GM18499 (cell line): Measurements from ENCODE around the gene KCNN3.

Experiments used
- ATAC-seq: cut with Tn5 transposase; IDR thresholded peaks from one replicate; pipeline ENCODE4 v1.9.1; 2021; ENCODE audit warnings: moderate number of reproducible peaks; ENCODE audit not compliant: insufficient read depth, unreplicated experiment

Gene KCNN3

DNA sequence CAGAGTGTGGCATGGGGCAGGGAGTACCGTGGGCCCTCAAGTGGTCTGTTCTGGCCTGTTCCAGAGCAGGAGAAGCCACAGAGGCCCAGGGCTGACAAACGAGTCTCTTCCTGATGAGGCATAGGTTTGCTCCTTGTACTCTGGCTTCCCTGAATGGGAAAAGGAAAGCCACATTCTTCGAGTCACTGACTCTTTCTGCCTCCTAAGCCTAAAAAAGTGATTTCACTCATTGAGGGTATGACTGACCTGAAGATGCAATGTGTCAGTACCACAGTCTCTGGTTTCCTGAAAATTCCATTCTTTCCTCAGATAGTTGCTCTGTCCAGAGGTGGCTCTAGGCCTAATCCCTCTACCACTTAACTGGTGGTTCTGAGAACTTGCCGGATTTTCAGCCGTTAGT is 92.3 kb downstream of the KCNN3 start:
- ATAC-seq = no peak

DNA sequence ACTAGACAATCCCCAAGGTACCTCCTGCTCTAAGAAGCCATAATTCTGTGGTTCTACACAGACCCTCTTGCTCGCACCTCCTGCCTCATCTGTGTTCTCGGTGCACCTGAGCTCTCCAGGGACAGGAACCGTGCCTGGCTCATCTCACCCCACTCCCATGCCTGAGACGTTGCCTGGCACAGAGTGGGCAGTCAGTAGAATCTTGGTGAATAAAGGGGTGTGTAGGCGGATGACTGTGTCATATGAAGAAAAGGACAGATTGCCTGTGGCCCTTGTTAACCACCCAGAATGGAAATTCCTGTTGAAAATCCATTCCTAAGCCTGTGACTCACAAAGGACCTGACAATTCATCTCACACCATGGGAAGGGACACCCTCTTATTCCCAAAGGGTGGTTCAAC is 92.9 kb downstream of the KCNN3 start:
- ATAC-seq = no peak

DNA sequence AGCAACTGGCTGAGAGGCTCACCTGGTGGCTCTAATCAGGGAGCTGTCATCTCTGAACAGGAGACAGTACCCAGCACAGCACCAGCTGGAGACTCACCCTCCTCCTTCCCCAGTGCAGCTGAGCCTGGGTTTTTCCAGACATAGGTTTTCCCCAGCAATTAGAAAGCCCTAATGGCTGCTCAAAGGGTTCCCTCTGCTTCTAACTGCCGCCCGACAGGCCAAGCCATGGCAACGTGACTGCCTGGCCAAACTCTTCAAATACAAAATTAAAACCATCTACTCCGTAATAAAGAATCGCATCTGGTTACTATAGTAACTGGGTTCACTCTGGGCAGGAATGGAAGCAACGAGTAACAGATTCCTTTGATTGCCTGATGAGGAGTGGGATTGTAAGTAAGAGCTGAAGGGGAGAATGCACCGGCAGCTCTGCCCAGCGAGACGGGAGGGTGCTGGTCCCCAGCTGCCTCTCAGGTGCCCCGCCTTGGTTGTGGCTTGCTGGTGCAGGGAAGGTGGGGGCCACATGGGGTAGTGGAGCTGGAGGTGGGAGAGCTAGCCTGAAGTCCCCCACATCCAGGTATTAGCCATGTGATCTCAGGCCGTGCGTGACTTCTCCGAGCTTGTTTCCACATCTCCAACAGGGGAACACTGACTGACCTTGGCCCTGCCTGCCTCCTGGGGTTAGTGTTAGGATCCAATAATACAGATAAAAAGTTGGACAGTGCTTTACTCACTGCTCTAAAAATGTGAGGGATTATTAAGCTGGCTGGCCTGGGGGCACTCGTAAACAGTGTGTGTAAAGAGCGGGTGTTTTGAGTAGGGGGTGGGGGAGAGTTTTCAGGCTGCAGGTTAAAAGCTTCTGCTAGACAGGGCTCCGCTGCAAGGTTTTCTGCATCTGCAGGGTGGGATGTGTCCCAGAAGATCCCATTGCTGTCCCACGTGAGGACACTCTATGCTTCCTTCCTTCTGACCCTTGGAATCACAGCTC is 94.2 kb downstream of the KCNN3 start:
- ATAC-seq = no peak

DNA sequence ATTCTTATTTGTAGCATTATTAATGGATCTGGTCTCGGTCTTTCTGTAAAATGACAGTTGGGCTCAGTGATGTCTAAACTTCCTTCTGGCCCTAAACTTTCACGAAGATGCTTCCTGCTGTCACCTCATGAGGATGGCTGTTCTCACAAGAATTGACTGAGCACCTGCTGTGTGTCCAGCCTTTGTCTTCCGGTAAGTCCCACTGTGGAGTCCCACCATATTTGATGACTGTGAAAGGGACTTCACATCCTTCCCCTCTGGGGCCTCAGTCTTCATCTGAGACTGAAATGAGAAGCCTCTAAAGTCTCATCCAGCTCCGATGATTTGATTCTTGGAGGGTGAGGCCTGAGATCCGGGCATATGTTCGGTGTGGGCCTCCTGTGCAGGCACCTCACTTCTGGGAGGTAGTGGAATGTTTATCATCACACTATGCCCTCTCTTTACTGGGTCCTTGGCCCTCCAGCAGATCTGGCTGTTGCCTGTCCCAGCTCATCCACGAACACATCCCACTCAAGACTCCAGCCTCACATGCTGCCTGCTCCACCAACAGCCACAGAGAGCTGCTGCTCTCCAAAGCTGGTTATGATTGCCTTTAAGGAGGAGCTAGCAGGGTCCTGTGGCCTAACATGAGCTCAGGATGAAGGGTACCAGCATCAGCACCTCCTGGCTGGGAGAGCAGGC is 95.8 kb downstream of the KCNN3 start:
- no peak for ATAC-seq

DNA sequence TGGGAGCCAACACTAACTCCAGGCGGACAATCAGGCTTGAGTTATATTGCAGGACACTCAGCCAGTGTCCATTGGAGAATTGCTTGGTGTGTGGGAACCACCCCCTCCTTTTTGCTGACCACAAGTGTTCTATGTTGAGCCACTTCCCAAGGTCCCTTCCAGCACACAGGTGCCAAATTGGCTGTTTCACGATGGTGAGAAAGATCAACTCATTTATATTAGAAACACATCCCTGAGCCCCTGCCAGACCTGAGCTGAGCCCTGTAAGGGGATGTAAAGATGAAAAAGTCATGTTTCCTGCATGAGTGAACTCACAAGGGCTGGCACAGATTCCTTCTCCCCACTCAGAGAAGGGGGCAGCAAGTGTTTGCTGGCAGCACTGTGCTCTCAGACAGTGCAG is 96.5 kb downstream of the KCNN3 start:
- ATAC-seq = no peak

DNA sequence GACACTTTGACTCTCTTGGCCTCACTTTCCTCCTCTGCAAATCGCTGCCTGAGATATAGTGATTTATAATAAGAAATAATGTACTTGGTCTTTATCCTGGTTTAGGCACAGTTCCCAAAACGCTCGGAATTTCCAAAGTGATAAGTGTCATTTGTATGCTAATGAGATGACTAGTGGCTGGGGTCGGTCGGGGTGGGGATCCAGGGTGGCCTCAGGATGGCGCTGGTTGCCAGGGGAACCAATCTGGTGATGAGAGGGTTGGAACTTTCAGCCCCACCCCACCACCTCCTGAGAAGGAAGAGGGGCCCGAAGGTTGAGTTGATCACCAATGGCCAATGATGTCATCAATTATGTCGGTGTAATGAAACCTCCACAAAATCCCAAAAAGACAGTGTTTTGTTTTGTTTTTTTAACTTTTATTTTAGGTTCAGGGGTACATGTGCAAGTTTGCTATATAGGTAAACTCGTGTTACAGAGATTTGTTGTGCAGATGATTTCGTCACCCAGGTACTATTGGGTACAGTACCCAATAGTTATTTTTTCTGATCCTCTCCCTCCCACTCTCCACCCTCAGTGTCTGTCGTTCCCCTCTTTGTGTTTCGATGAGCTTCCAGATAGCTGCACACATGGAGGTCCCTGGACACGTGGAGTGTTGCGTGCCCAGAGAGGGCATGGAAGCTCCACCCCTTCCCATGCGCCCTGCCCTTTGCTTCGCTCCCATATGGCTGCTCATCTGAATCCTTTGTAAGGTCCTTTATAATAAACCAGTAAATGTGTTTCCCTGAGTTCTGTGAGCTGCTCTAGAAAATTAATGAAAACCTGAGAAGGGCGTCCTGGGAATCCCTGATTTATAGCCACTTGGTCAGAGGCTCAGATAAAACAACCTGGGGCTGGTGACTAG is 97.2 kb downstream of the KCNN3 start:
- ATAC-seq = no peak

DNA sequence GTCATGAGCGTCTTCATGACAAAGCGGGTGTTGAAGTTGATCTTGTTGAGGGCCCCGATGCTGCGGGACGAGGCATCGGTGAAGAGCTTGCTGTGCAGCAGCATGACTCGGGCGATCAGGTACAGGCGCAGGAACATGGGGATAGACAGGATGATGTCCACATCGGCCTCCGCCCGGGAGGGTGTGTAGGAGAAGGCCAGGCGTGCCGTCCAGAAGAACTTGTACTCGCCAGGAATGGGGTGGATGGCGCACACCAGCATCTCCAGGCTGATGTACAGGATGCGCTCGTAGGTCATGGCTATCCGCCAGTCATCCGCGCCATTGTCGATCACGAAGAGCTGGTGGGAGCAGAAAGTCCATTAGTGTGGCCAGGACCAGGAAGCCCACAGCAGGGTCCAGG is 98.0 kb downstream of the KCNN3 start:
- no peak for ATAC-seq

DNA sequence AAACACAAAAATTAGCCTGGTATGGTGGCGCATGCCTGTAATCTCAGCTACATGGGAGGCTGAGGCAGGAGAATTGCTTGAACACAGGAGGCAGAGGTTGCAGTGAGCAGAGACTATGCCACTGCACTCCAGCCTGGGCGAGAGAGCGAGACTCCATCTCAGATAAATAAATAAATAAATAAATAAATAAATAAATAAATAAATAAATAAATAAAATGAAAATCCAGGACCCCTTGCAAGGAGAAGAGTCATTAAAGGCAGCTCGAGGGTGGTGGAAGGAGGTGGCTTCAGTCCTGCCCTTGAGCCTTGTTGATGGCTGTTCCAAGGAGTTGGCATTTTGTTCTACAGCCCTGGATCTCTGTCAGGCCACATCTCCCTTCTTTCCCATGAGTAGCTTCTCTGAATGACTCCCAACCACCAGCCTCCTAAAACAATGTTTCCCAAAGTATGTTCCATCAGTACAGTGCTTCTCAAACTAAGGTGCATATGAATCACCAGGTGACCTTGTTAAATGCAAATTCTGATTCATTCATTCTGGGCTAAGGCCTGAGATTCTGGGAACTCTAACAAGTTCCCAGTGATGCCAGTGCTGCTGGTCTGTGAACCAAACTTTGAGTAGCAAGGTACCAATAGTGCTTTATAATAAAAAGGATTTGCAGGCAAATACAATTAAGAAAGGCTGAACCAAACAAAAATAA is 99.0 kb downstream of the KCNN3 start:
- no peak for ATAC-seq

DNA sequence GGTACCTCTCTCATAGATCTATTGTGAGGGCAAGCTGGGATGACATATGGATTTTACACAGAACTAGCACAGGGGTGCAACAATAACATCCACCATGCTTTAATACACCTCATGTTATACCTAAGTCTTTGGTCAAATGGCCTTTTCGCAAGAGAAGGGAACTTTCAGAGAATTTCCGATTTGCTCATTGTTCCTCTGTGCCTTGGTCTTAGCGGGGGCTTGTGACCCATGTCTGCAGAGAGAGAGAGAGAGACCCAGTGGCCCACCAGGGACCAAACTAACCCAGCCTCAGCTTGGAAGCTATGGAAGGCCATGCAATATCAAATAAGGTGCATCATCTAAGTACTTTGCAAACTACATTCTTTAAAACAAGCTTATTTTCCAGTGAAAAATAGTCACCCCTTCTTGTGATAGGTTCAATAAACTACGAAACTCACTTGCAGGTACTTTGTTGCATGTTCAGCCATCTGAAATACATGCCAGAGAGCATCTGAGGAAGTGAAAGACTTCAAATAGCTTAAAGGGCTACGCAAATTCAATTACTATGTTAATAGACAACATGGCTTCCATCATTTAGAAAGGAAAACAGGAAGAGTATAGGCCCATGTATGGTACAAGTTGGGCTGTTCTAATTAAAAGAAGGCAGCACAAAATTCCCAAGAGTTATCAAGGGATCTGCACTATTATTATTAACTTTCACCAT is 100.7 kb downstream of the KCNN3 start:
- ATAC-seq = no peak

DNA sequence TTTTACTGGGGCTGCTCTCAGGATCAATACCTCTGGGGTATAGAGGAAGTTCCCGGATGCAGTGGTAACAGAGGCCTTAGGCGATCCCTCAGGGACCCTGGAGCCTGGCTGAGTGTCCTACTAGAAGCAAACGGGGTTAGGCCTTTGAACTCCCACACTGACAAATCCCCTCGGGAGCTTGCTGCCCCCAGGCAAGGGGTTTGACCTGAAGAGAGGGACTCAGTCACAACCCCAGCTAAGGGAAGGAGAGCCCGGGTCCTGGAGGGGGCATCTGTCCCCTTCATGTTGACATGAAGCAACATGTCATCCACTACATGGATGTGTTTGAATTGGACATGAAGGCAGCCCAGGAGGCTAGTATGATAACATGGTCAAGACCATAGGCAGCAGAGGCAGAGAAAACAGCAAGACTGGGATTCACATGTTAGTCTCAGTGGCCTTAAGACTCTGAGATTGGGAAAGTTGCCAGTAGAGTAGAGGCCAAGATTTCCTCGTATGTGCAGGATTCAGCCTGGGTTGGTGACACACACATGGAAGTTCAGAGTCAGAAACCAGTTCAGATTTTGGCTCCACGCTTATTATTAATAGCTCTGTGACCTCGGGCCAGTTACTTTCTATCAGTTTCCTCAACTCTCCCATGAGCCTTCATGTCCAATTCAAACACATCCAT is 101.5 kb downstream of the KCNN3 start:
- no peak for ATAC-seq

DNA sequence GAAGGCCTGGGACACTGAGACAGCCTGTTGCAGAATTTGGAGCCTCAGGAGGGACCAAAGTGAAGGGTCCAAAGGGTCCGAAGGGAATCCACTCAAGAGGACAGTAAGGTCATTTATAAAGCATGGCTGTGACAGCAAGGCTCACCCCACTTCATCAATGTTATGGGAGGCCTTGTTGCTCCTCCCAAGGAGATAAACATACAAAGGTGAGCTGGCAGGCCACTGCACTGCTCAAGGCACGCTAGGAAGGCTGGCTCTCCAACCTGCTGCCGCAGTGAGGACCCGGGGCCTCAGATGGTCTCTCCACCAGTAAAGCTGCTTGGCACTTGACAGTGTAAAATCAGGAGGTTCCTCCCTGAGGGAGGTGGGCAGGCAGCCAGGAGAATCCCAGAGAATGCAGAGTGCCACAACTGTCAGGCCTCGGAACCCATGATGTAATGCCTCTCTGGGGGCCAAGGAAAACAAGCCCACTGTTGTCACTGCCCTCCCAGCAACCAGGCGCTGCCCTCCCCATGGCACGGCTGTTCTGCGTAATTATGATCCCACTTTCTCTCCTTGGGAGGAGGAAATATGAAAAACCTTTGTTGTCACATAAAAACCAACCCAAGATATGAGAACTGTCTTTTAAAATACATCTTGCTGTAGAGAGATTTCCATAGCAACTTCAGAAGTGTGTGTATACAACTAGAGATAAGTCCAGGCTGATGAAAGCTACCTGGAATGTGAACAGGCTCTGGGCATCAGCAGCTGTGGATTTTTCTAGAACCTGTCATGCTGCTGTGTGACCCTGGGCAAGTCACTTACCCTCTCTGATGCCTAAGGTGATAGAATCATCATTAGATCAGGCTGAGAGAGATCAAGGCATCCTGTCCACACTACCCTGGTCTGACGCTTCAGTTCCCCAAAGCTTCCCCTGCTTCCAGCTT is 102.5 kb downstream of the KCNN3 start:
- ATAC-seq = no peak

DNA sequence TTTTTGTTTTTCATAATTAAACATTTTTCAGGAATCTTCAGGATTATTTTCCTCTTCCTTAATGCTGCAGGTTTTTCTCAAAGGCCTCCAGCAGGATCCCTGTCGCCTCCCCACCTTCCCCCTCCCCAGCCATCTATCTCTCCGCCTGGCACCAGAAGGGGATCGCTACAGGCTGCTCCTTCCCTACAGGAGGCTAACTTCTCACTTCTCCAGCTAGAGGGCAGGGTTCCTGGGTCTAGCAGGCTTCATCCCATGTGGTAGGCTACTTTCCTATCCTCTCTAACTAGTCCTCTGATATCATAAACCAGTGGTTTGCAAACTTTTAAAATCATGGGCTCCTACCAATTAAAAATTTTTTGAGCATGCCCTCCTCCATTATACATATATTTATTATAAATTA is 104.1 kb downstream of the KCNN3 start:
- ATAC-seq = no peak

DNA sequence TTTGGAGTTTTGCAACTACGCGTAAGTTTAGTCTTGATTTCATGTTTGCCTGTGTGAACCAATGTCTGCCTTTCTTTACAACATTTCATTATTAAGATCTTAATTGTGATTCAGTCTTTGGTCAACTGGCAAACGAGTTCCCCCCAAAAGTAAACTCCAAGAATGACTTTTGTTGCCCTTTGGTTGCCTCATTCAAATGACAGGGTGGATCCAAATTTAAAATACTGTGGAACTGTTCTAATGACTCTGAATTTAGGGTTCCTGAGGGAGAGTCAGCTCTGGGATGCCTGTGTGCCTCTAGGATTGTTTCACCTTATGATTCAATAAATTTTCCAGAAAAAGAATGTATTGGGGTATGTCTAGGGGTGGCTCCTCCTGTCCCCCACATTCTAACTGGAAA is 105.3 kb downstream of the KCNN3 start:
- ATAC-seq = no peak

DNA sequence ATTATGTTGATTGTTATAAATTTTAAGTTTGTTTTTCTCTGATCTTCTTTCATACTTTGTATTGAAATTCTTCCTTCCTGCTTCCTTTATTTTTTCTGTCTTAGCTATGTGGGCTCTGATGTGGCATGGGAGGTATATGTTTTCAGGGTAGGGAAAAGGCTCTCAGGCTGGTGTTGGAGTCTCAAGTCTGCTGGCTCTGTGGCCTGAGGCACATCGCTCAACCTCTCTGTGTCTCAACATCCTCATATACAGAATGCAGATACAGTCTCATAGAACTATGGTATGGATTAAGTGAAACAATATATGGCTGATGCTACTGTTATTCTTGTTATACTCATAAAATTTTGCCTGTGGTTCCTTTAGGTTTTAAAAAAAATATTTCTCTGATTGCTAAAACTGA is 105.9 kb downstream of the KCNN3 start:
- ATAC-seq = no peak

DNA sequence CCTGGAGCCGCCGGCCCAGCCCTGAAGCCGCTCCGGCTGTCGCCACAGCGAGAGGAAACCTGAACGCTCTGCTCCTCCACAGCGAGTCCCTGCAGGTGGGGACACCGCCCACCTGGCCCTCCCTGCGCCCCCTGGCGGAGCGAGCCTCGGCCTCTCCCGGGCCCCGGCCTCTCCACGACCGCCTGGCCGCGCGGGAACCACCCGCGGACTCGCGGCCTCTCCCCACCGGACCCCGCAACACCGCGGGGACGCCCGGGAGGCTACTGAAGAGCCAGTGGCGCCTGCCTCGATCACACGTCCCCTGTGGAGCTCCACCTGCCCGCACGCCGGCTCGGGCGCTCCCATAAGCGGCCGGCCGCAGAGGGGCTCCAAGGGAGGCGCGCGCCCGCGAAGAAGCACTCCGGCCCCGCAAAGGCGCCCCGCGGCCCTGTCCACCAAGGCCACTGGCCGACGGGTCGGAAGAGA is 109.6 kb downstream of the KCNN3 start:
- no peak for ATAC-seq

DNA sequence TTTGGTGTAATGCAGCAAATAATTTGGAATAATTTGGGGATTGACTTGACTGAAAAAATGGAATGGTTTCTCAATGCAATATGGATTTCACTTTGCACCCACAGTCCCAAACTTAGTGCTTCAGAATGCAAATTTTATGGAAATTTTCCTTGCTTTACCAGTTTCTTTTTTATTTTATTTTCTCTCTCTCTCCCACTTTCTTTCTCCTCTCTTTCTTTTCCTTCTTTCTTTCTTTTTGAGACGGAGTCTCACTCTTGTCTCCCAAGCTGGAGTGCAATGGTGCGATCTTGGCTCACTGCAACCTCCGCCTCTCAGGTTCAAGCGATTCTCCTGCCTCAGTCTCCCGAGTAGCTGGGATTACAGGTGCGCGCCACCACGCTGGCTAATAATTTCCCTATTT is 110.3 kb downstream of the KCNN3 start:
- ATAC-seq = no peak

DNA sequence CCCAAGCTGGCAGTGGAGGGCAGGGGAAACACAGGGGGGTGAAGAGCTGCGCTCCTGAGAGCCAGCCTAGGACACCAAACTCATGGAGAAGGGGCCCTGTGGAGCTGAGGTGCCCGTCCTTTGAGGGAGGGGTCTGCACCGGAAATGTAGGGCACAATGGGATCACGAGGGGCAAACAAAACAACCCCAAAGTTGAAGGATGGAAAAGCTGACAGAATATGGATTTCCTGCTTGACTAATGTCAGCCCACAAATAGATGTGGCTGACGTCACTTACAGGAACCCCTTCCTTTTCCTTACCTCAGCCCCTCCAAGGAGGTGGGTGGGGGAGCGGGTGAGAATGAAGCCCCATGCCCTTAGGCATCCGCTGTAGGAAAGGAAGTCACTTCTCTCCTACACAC is 110.9 kb downstream of the KCNN3 start:
- ATAC-seq = no peak

DNA sequence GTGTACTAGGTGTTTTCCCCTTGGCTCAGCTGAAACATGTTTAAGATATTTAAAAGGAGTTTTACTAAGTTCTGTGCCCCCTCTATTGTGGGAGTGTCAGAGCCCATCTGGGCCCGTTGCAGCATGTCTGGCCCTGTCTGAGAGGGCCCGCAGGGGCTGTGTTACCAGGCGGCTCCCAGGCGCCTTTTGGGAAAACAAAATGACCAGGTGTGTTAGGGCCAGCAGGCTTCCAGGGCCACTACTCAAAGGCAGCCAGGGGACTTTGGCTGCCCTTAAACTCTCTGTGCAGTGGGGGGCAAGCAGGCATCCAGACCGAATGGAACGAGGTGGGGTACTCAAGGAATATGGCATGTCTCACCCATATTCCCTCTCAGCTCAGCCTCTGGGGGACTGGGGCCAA is 111.7 kb downstream of the KCNN3 start:
- ATAC-seq = no peak
